HuH-7 (cell line): ENCODE data around the gene PPIL1.
A peak's percentile ranks its signal among the peaks of the same experiment; 100 is the strongest.

Experiments
- DNase-seq: peaks from one replicate; pipeline ENCODE4 v3.0.0; 2011; ENCODE audit warnings: low spot score

The PPIL1 gene

DNA sequence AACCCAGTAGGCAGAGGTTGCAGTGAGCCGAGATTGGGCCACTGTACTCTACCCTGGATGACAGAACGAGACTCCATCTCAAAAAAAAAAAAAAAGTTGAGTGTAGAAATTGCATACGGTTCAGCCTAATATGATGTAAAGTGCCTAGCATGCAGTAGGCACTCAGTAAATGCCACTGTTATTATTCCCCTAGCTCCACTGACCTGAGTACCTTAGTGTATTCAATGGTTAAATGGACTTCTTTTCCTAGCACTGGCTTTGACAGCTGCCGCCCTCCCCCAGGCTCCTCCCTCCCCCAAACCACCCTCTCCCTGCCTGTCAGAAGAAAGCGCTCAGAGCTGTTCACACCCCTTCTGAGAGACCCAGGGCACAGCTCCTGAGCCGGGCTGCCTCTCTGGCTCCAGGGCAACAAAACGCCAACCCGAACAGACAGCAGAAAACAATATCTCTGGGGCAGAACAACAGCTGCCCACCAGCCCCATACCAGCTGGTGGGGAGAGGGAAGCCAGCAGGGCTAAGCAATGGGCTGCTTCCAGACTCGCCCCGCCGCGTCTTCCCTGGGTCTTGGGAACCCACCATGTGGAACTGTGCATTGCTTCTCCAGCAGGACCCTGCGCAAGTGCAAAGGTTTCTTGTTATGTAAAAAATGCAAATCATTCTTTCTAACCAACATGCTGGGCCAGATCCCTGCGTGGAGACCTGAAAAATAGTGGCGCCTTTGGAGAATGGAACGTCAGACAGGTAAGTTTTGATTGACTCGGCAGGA lies 39.8 kb downstream of the PPIL1 start:
- DNase-seq: no peak

DNA sequence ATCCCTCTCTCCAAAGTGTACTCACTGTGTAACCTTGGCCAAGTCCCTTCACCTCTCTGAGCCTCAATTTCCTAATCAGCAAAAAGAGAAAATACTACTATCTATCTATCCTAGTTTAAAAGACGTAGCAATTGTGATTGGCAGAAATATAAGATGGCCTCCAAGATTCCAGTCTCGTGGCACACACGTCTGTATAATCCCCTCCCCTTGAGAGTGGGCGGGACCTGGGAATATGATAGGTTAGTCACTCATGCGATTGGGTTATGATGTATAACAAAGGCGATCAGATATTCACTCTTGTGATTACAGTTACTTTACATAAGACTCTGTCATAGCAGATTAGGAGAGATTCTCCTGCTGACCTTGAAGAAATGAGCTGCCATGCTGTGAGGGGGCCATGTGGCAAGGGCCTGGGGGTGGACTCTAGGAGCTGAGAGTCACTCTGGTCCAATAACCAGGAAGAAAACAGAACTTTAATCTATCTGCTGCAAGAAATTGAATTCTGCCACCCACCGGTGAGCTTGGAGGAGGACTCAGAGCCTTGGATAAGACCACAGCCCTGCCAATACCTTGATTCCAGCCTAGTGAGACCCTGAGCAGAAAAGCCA lies 41.3 kb downstream of the PPIL1 start:
- no peak for DNase-seq

DNA sequence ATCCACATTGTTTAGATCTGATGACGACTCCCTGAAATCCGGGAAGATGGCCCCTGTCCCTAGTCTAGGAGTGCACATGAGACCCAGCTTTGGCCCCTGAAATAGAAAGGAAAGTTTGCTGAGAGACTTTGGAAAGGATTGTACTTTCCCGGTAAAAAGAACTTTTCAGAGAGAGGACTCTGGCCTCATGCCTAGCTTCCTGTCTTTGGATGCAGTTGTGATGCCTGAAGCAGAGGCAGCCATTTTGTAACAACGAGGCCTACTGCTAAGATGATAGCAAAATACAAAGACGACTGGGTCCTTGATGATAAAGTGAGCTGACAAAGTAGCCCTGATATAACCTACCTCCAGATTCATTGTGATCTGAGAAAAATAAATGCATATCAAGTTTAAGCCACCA lies 42.3 kb downstream of the PPIL1 start:
- no peak for DNase-seq

DNA sequence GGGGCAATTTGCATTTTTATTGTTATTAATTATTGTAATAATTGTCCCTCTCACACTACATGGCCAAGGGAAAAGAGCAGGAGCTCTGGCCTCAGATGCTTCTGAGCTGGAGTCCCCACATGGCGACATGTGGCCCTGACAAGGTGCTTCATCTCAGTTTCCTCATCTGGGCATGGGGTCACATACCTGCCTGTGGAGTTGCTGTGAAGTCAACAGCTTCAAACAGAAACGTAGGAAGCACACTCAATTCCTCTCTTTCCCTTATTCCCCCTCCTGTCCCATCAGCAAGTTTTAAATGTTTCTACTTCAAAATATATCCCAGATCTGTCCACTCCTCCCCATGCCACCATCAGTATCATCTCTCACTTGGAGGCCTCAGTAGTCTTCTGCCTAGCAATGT lies 44.0 kb downstream of the PPIL1 start:
- DNase-seq: no peak

DNA sequence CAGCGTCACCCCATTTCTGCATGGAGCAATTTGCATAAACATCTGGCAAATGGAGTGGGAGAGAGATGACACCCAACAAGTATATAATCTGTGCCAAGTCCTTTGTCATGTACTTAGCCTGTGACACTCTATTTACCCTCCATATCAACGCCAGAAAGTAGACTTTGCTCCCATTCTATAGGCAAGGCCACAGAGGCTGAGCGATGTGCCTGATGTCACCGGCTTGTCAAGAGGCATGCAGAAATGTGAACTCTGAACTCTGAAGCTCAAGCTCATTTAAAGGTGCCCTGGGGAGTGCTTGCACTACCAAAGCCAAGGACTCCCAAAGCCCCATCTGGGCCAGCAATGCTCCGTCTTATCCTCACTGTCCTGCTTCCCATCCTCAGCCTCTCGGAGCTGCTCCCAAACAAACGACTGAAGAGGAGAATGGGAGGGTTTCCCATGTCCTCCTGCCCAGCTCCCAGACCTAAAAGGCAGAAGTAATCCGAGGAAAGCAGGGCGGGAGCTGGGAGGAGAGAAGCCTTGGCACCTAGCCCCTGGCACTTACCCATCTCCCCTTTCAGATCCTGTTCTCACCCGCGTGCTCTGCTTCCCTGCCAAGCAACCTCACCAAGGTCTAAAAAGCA lies 44.6 kb downstream of the PPIL1 start:
- peak; percentile 44 for DNase-seq

DNA sequence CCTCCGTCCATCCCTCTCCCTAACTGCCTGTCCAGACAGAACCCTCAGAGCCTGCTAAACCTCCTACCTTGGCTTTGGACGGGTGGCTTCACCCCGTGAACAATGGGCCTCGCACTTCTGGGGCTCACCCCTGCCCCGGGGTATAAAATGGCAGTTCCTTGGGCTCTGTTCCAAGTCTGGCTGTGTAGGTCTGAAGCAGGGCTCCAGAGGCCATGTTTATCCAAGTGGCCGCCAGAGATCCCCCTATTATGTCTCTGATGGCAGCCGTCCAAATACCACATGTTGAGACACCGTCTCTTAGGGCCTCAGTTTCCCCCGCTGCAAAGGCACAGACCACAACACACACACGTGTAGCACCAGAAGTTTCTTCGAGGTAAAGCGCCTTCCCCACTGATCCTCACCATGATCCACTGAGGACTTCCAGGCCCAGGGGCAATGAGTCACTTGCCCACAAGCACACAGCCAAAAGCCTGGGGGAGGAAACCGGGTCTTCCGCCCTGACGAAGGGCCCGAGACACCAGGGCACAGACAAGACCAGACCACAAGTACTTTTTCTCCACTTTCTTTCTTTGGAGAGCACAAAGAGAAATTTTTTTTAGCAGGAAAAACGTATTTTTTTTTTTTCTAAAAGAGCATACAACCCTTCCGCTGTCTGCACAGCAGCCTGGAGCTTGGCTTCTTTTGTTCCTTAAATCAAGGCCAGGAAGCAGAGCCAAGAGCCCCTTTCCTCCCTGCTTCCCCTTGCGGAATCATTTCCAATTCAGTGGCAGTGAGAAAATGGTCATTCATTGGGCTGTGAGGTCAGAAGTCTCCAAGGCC lies 47.1 kb downstream of the PPIL1 start:
- DNase-seq: no peak

DNA sequence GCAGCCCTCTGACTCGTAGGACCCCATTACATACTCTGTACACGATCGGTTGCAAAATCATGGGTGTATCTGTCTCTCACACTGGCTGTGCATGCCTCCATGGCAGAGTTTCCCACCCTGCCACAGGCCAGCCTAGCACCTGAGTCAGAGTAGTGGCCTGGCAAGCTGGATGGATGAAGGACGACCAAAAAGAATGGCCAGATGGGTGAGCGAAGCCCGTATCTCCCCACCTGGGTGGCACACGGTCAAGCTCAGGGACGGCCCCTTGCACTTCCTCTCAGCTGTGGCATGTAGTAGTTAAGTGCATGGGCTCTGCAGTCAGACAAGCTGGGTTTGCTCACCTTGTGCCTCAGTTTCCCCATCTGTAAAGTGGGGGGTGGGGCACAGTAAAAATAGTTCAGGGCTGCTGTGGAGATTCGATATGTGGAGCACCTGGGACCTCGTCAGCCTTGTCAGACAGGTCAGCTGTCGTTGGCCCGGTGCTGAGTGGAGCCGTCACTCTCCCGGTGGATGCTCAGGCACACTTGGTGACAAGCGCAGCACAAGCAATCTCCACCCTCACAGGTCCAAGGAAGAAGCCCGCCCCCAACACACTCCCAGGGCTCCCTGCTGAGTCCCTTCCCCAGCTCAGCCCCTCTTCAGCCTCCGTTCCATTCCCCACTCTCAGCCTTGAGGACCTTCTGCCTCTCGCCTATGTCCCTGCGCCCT lies 47.9 kb downstream of the PPIL1 start:
- no peak for DNase-seq

DNA sequence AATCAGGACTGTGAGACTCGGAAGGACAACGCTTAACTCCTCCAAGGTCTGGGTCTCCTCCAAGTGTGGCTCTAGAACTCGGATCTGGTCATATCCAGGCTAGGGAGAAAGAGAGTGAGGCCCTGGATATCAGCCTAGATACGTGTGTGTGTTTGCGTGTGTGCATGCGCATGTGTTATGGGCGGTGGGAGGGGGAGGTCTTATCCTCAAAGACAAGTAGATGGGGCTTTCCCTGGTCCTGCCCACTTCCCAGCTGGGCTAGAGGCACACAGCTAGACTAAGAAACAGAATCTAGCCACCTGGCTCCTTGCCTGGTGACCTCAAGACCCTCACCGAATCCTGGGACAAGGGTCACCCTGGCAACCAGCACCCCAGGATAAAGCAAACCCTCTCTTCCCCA lies 48.6 kb downstream of the PPIL1 start:
- no peak for DNase-seq

DNA sequence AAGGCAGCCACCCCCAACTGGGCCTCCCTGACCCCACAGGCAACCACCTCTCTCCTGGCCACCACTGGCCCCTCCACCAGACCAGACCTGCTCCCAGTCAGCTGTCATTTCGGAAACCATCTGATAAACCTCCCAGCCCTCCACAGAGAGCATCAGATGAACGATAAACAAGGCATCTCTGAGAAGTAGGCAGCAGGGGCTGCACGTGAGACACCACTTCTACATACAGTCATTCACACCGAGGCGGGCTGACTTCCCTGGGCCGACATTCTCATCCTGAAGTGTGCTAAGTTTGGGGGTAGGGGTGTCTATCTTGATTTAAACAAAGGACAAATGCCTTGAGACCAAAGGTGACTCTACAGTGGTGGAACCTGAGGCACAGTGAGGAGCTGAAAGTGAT lies 49.2 kb downstream of the PPIL1 start:
- DNase-seq: no peak

DNA sequence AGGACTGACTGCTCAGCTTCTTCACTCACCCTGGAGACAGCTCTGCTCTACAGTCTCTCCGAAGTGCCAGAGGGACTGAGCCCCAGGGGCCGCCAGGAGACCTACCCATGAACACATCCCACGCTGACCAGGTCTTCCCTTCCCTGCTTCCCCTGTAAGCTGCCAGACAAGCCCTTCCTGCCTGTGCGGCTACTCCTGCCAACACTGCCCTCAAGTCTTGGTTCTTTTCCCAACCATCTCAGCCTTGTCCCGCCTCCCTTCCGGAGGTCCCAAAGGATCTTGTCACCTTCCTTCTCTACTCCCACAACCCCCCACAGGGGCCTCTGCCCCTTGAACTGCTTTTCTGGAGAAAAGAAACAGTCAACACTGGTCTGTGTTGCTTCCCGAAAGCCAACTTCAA lies 50.4 kb downstream of the PPIL1 start:
- no peak for DNase-seq

DNA sequence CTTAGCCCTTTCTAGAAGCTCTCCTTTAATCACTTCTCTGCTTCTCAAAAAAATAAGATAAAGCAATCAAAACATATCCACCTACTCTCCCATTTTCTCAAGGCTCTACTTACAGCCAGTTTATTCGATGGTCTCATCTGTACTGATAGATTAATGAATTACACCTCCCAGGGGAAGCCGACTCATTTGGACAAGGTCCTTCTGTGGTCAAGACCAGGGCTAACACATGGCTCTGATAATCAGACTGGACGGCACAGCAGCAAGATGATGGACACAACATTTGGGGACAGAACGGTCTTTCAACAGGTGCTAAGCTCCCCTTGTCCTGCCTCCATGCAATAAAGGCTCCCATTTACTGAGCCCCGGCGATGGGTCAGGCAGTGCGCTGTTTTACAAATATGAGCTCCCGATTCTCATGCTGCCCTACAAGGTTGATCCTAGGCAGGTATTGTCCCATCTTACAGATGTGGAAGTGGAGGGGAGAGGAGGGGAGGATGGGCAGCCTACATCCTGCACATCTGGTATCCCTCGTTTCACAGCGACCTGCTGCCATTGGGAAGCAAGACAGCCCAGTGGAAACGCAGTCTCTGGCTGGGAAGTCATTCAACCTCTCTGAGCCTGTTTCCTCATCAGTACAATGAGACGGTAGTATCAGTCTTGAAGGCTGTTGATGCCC lies 51.0 kb downstream of the PPIL1 start:
- DNase-seq: no peak

DNA sequence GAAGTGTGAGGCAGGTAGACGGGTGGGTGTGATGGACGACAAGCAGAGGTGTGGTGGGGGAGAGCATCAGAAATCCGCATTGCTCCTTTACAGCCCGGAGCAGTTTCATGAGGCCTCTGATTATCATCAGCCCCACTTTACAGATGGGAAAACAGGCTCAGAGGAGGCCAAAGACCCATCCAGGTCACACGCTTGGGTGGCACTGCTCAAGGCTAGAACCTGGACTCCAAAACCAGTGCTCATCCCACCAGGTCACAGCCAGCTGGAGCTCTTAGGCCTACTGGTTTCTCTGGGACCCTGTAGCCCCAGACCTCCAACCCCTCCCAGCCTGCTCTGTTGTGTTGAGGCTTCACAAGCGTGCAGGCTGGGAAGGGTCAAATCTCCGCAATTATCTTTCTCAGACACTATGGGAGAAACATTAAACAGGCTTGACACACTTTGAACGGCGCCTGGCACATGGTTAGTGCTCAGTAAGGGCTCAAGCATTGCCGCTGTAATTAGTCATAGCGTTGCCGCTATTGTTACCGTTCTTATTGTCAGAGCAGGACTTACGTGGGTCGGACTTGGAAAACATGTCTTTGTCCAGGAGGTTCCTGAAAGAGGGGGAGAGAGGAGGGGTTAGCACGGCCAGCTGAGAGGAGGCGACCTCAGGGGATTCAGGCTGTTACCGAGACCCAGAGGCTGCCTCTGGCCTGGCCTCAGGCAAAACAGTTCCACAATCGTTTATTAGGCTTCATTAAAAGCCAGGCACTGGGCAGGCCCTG lies 51.9 kb downstream of the PPIL1 start:
- no peak for DNase-seq

DNA sequence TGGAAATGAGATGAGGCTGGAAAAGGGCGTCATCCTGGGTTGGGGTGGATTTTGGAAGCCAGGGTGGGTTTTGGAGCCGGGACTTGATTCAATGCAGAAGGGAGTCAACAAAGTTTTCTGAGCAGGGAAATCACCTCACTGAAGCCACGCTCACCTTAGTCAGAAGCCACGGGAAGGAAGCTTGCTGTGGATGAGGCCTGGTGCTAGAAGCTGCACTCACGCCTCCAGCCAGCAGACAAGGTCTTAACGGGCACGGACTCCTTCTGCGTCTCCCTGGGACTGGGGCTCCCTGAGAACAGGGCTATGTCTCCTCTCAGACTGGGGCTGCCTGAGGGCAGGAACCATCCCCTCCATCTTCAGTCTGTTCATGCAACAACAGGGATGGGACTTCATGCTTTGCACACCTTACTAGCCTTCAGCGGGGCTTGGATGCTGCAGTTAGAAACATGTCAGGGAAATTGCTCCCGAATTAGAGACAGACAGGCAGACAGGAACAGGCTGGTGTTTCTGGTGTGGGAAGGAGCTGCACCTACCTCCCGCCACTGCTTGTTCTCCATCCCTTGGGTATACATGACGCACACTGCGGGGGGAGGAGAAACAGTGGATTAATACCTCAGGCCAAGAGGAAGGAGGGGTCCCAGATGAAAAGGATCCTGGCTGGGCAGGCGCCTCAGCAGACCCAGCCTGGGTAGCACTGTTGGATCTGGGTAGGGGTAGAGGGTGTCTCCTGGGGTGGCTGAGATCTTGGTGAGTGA lies 52.8 kb downstream of the PPIL1 start:
- DNase-seq: no peak

DNA sequence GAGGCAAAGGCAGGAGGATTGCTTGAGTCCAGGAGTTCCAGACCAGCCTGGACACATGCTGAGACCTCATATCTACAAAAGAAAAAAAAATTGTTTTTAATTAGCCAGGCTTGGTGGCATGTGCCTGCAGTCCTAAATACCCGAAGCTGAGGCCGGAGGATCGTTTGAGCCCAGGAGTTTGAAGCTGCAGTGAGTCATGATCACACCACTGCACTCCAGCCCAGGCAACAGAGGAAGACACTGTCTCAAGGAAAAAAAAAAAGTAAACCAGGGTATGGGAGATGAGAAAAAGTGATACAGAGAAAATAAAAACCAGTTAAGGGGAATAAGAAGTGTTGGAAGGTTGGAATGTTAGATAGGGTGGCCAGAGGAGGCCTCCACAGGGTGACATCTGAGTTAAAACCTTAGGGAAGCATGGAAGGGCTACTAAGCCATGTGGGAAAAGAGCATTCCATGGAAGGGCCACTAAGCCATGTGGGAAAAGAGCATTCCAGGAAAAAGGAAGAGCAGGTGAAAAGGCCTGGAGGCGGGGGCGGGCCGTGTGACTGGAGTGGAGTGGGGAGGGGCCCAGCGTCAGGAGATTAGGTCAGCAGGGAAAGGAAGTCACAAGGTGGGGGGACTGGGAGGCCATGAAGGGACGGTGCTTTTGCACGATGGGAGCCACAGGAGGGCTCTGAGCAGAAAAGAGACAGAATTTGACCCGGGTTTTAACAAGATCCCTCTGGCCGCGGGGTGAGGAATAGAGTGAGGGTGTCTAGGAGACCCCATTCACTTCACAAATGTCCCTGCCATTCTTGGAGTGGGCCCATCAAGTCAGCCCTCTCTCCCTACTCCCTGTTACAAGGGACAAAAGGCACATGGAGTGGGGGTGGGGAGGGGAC lies 53.7 kb downstream of the PPIL1 start:
- DNase-seq: no peak

DNA sequence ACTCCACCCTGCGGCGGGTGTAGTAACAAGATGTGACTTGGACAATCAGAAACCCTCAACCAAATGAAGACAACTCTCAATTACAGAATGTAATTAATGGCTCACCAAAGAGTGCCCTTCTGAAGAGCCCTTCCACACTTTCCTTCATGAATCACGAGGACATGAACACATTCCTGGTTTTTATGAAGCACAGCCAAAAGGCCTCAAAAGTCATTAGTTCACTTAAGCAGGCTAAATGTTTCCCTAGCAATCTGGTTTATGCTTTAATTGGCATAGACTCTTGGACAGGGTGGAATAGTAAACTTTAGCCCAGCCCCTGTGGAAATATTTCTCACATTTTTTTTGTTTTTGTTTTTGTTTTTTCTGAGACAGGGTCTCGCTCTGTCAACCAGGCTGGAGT lies 55.8 kb downstream of the PPIL1 start:
- DNase-seq: no peak

DNA sequence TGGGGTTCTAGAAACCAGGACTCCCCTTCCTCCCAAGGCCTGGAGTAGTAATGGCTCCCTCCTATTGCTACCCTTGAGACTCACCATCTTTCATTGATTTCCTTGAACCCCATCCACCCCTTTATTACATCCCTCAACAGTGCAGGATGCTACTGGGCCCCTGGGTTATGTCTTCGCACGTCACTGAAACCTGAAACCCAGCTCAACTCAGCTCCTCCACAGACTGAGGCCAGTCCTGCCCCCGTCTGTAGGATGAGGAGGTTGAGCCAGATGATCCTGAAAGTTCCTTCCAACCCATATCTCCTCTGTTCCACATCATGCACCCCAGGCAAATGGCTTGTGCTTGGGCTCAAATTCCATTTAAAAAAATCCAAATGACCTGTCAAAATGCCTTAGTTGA lies 56.8 kb downstream of the PPIL1 start:
- no peak for DNase-seq

DNA sequence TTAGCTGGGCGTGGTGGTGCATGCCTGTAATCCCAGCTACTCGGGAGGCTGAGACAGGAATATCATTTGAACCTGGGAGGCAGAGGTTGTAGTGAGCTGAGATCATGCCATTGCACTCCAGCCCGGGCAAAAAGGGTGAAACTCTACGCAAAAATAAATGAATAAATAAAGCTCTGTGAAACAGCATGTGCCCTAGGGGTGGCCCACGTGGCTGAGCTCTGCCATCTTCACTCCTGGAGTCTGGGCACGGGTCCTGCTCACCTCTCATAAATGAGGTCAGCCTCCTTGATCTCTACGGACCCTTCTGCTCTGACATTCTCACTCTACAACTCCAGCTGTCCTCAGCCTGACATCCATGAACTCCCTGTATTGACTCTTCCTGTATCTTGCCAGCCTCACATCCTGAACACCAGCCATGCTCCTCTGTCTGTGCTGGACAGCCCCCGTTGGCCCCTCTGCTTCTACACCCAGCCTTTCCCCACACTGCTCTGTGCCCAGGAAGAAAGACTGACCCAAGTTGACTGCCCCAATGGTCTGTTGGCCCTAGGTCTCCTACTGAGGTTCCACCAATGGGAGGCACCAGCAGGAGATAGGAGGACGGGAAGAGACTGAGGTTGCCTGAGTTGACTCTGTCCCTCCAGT lies 57.3 kb downstream of the PPIL1 start:
- DNase-seq: no peak

DNA sequence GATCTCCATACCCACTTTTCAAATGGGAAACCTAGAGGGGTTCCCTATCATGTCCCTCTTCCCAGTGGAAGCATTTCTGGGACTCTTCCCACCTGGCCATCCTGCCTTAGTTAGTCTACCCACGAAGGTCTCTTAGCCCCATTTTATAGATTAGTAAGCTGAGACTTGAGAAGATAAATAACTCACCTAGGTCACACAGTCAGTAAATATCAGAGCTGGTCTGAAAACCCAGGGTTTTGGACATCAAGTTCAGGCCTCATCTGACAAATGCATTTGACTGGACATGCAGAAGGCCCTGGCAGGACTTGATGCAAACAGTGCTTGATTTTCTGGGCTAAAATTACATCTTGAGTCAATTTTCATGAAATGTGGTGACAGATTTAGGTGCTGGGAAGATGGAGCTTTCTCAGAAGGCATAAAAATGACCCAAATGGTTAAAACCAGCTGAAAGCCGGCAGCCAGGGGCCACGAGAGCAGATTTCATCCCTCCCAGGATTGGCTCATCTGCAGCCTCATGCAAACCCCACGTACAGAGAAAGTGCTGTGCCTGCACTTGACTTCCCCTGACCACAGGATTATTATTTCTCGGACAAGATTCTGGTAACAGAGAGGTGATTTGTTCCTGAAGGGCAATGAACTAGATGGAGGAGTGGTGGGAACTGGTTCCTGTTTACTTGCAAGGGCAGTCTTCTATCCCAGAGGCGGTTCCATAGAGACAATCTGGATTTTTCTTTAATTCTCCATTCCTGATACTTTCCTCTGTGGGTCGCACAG lies 58.5 kb downstream of the PPIL1 start:
- no peak for DNase-seq
